Fibroblast of skin of left biceps (primary cell): ENCODE measurements around the gene CDK11B.
"Not testable (repeated sequence)": the region's sequence is repeated elsewhere in the genome, so short reads cannot be mapped to it uniquely, and the experiment has no call there.

Experiments
- DNase-seq, 2 experiments: peaks; one replicate each; pipeline ENCODE4 v3.0.0-alpha.2; 2013; ENCODE audit warnings: low read depth in 2 of 2

CDK11B gene

DNA sequence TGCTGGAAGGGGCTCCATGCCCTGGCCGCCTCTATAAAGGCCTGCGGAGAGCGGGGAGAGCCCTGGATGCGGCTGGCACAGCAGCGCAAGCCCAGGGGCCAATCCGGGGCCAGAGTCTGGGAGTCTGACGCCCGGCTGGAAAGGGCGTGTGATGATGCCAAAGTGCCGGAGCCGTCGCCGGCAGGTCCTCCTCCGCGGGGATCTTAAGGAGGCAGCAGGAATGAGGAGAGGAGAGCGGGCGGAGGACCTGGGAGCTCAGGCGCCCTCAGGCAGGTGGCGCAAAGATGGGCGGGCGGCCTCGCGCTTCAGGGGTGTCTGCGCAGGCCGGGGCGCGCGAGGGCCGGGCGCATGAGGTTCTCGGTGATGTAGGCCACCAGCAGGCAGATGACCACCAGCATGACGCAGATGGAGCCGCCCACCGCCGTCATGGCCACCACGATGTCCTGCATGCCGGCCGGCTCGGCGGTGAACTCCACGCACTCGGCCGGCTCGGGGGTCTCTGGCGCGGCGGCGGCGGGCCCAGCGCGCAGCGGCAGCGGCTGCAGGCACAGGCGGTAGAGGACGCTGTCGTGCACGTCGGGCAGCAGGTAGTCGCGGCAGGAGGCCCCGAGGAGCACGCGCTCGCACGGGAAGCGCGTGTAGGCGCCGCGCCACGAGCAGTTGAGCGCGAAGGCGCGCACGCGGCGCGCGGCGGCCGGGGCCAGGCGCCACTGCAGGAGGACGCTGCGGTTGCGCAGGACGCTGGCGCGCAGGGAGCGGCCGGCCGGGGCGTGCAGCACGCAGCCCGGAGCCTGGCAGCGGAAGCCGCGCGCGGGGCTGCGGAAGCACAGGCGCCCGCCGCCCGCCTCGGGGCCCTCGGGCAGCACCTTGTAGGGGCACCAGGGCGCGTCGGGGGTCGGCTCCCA, 59.5 kb downstream of the CDK11B start:
- DNase-seq = no peak

DNA sequence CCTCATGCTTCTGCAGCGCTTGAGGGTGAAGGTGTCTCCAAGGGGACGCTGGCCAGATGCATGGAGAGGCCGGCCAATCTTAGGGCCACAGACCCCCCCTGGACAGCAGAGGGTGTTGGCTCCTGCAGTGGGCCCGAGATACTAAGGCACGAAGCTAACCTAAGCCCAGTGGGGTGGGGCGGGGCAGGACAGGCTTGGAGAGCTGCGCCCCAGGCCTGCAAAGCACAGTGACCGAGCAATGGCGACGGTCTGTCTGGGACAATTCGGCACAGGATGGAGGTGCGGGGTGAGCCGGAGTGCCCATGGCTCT, 60.1 kb downstream of the CDK11B start:
- DNase-seq = no peak

DNA sequence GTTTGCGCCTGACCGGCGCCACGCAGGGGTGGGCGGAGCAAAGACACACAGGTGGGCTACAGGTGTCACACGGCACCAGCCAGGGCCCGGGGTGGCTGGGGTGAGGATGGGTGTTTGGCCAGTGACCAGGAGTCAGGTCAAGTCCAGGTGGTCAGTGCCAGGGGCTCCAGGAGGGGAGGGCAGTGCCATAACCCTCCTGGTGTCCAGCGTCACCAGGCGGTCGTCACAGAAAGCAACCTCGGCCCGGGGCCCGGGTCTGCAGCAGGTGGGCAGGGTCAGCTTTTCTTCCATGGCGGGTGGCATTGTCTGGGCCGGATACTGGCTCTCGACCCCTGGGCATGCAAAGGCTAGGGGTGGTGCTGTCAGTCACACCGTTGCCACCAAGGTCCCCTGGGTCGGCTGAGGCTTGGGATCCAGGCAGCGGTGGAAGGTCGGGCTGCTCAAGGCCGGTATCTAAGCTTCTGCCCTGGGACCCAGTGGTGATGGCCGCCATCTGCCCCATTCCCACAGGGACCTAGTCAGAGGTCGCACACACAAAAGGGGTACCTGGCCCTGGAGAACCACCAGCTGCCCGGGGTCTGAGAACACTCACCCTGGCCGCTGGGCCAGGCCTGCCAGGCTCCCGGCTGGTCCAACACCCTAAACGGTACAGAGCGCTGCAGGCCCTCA, 60.6 kb downstream of the CDK11B start:
- DNase-seq = no peak

DNA sequence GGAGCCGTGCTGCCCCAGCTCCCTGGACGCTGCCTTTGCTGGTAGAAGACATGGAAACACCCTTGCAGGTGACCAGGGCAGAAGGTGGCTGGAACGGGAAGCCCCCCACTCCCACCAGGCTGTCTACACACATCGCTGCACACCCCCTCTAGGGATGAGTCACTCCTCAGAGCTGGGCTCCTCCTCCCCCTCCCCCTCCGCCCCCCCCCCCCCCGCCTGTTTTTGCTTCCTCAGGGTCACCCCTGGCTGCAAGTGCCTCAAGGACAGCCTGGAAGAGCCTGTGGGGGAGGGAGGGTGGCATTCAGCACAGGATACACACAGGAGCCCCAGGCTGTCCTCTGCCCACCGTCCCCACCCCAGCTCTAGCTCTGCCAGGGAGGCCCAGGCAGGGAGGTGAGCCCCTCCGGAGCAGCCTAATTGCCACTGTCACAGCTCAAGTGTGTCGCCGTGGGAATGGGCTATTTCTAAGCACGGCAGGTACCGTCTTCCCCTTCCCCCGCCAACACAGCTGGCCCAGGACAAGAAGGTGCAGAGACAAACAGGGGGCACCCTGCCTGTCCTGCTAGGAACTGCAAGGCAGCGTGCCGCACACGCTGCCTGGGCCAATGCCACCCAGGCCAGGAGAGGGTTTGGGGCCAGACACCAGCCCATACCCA, 61.4 kb downstream of the CDK11B start:
- no peak for DNase-seq

DNA sequence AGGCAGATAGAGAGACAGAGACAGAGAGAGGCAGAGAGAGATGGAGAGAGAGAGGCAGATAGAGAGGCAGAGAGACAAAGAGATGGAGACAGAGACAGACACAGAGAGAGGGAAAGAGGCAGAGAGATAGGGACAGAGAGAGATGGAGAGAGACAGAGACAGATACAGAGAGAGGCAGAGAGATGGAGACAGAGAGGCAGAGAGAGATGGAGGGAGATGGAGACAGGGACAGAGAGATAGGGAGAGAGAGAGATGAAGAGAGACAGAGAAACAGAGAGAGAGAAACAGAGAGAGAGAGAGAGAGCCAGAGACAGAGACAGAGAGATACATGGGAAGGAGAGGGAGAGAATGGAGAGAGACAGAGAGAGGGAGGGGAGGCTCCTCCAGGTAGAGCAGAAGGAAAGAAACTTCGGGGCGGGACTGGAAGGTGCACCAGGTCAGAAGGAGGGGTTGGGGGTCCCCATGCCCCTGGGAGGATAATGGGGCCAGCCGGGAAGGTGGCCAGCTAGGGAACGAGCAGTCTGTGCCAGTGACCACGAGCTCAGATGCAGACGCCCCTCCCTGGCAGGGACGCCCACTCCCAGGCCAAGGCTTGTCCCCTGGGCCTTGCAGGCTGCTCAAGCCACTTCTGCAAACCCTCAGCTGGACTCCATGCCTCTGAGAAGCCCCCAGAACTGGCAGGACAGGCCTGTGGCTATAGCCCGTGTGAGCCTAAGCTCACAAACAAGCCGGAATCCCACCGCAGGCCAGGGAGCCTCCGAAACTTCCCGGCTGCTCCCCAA, 62.1 kb downstream of the CDK11B start:
- DNase-seq = no peak

DNA sequence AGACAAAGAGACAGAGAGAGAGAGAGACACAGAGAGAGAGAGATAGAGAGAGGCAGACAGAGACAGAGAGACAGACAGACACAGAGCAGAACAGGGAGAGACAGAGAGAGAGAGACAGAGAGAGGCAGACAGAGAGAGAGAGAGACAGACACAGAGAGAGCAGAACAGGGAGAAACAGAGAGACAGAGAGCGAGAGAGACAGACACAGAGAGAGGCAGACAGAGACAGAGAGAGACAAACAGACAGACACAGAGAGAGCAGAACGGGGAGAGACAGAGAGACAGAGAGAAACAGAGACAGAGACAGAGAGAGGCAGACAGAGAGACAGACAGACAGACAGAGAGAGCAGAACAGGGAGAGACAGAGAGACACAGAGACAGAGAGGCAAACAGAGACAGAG, 63.5 kb downstream of the CDK11B start:
- DNase-seq = not testable (repeated sequence)

DNA sequence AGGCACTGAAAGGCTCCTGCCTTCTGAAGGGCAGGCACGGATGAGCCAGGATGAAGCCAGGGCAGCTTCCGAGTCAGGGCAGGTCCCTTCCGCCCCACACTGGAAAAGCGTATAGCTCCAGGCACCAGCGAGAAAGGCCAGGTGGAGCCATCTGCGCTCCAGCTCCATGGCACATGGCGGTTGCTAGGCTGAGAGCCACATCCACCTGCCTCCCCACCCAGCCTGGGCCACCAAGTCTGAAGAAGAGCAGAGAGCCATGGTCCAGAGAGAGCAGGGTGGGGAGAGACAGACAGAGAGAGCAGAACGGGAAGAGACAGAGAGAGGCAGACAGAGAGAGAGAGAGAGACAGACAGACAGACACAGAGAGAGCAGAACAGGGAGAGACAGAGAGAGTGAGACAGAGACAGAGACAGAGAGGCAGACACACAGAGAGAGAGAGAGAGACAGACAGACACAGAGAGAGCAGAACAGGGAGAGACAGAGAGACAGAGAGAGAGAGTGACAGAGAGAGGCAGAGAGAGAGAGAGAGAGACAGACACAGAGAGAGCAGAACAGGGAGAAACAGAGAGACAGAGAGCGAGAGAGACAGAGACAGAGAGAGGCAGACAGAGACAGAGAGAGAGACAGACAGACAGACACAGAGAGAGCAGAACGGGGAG, 64.1 kb downstream of the CDK11B start:
- DNase-seq = no peak

DNA sequence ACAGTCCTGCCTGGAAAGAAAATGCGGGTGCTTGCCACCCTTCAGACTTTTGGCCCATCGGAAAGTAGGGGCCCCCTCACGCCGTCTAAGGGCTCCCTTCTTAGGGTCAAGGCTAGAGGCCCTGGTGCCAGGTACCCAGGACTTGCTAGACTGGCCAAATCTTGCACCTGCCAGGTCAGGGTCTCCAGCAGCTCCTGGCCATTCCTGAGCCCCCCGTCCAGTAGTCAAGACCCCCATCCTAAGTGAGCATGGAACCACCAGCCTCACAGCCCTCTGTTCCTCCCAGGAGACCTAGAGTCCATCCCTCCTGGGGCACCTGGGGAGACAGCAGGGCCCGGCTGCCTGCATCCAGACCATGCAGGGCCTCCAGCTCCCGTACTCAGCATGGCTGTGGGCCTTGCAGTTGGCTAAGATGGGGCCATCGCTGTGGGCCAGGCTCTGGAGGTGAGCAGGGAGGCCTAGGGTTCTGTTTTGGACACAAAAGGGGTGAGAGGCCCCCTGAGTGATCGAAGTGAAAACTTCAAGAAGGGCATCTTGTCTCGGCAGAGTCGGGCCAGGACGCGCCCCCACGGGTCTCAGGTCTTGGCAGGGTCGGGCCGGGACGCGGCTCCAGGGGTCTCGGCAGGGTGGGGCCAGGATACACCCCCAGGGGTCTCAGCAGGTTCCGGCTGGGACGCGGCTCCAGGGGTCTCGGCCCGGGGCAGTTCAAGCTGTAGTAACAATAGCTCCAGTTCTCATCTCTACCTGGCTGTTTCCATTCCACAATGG, 64.8 kb downstream of the CDK11B start:
- DNase-seq = no peak

DNA sequence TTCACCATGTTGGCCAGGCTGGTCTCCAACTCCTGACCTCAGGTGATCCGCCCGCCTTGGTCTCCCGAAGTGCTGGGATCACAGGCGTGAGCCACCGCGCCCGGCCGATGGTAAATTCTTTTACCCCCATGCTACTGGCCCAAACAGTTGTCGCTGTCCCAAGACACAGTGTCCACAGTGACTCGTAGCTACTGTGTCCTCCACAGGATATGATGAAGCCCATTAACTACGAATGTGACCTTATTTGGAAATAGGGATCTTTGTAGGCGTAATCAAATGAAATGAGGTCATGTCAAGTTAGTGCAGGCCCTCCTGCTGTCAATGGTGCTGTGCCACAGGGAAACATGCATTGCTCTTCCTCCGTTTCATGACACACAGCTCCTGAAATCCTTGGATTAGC, 67.4 kb downstream of the CDK11B start:
- DNase-seq = no peak
